T-helper 2 cell (primary cell): Measurements from ENCODE around the gene ALDH5A1.

Experiments
- DNase-seq, 5 experiments: peaks; one replicate each; pipeline versions ENCODE4 v3.0.0 to v3.0.0-alpha.2; 2012 to 2022
- total RNA-seq, 2 donors: gene quantifications; one replicate each; lab custom pipeline; 2026; lab: John Stamatoyannopoulos, UW

The ALDH5A1 gene
- 10.0 to 10.6 reads per million in 2 donors for total RNA-seq

GRCh38 chr6:24494821-24495795 lies at the start of gene ALDH5A1:
Gene ALDH5A1 (plus strand): TSS chr6:24494969. CDS start chr6:24494997, 28 bp downstream.
- peak; percentile 41 to 77 (median 70) for DNase-seq

- no peak for DNase-seq
These were observed 49.1 kb upstream of the ALDH5A1 start for GRCh38 chr6:24445704-24446103.

- no peak for DNase-seq
These were observed 48.1 kb upstream of the ALDH5A1 start for GRCh38 chr6:24446670-24447069.

DNA sequence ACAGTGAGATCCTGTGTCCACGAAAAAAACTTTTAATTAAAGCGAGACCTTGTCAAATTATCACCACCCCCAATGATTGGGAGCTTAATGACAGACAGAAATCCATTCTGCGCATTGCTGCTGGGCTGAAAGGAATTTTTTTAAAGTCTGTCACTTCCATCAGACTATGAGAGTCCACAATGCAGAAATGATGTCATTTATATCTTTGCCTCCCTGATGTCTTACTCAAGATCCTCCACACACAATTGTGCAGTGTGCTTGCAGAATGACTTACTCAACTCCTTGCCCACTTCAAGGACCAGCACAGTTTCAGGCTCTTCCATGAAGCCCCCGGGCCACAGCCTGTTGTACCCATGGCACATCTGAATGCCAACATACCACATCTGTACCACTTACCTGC lies 46.4 kb upstream of the ALDH5A1 start:
- no peak for DNase-seq

DNA sequence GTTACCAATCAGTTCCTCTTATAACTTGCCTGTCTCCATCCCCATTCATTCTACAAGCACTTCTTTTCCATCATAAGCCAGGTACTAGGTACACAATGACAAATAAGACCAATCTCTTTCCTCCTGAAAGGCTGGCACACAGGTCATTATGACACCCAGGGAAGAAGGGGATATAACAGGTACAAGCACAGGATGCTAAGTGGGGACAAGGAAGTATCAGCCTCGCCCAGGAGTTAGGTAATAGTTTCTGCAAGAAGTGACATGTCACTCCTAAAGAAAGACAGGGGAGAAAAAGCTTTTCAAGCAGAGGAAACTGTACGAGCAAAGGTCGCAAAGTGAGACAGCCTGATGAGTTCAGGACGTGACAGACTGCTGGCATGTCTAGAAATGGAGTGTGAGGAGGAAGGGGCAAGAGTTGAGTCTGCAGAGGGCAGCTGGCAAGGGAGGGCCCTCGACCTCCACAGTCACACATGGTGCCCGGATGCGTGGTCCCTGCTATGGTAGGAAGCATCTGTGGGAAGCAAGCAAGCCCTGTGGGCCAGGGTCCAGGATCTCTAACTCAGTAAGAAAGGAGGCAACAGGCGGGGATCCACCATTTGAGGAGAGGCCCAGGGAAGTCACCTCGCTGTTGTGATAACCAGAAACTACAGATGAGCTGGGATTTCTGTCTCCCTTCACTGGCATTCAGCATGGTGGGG lies 45.8 kb upstream of the ALDH5A1 start:
- DNase-seq, result no peak

DNA sequence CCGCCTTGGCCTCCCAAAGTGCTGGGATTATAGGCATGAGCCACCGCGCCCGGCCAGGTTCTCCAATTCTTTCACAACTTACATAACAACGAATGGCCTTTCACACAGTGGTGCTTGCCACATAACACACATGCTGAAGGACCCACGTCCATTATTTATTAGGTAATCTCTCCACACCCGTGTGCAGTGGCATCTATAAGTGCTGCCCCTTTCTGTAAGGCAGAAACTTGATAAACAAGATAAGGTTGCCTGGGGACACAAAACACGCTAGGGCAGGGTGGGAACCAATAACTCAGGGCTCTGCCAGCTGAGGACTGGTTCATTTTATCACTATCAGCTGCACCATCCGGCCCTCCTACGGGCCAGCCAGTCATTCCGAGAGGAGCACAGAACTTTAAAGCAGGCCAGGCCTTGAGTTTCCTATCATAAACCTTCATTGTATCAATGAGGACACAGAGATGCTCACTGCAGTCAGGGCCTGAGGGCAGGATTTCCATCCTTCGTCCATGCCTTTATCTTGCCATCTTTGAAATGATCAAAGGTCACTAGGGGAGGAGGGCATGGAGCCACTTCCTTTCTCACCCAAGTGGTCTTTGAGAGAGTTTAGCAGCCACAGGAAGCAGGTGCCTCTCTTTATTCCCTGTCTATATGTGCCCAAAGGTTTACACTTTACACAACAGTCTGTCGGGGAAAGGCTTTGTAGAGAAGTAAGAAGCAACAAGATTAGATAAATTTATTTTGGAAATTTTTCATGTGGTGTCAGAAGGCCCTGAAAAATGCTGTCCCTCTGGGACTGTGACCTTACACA lies 43.0 kb upstream of the ALDH5A1 start:
- DNase-seq, result peak in 1 of 5 experiments; percentile 50

- no peak for DNase-seq
These were observed 40.8 kb upstream of the ALDH5A1 start for GRCh38 chr6:24453921-24454320.

DNA sequence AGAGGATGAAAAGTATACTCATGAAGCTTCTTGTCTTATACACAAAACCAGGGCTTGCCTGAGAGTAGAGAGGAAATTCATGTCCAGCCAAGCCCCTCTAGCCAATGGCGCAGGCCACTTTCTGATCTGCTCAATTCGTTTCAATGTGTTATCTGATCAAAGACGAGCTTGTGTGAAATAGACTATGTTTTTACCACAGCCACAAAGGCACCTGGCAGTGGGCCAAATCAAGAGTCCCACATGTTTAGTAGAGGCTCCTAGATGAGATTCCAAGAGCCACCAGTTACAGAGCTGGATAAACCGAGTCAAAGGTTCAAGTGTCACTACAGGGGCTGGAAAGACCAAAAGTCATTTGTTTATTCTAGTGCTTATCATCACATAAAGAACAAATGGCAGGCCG lies 40.3 kb upstream of the ALDH5A1 start:
- DNase-seq, result peak in 1 of 5 experiments; percentile 37

DNA sequence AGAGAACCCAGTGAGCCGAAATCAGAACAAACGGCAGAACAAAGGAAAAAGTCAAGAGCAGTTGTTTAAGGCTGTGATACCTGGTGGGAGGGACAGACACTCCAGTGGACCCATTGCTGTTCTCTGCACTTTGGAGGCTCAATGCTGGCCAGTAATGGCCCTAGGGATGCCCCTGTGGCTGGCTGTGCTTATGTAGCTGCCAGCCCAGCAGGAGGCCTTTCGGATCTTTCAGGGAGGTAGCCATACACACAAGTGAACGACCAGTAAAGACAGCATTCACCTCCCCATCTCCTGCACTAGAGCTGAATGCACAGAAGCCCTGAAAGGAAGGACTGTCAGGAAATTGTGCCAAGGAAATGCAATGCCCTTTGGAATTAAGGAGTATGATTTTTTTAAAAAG lies 39.7 kb upstream of the ALDH5A1 start:
- no peak for DNase-seq

DNA sequence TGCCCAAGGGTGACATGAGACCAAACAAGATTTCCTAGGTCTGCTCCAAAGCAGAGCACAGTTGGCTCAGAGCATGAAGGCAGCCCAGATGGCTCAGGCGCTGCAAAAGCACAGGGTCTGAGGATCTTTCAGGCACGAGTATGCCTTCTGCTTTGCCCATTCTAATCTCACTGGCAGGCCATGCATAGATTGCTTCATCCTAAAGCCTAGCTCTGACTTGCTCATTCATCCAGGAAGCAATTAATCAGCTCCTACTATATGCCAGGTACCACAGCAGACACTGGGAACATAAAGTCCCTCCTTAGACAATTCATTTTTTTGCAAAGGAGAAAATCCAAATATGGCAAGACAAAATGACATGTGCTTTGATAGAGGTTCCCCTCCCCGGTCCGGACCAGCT lies 36.6 kb upstream of the ALDH5A1 start:
- DNase-seq, result no peak

DNA sequence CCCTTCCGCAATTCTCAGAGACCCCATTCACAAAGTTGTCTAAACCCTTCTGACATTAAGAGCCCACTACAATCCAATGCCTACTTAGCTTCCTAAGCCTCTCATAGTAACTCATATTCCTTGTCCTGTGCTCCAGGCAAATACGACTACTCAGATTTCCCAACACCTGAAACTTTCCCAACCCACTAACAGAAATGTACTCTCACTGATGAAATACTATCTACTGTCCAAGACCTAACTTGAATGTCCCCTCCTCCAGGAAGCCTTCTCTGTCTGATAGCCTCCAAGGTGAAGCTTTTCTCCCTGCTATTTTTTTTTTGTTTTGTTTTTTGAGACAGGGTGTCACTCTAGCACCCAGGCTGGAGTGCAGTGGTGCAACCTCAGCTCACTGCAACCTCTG lies 35.8 kb upstream of the ALDH5A1 start:
- DNase-seq, result no peak

DNA sequence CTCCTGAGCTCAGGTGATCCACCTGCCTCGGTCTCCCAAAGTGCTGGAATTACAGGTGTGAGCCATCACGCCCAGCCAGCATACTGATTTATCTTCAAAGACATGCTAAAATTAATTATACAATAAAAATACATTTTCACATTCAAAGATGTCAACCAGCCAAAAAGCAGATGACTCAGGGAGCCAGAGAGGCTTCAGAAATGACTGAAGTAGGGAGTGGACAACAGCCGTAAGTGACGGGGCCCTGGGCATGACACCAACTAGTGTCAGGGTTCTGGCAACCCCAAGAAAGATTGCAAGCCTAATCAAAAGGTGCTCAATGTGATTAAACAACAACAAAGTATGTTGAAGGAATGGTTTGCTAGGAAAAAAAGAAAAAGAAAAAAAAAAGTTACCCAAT lies 33.8 kb upstream of the ALDH5A1 start:
- no peak for DNase-seq

DNA sequence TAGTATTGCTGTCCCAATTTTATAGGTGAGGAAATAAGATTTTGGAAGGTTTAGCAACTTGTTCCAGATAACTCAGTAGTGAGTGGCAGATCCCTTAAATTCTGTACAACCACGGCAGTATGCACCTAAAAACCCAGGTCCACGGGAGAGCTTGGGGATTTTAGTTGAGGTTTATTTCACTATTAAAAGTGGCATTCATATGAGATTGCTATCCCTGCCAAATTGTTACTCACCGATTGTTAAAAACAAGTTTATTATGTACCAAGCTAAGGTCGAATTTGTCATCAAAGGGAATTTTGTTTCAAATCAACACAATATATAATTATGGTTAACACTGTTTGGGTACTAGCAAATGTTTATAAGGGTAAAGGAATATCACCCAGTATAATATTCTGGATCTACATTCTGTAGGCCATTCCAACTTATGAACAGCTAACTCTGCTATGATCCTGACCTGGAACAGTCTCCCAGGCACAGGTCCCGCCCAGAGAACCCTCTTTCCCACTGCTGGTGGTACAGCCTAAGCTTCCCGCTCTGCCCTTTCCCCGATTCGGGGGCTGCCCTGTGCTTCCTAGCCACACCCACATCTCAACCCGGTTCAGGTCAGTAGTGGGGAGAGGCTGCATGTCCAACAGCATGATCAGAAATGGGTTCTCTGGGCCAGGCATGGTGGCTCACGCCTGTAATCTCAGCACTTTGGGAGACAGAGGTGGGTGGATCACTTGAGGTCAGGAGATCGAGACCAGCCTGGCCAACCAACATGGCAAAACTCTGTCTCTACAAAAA lies 30.3 kb upstream of the ALDH5A1 start:
- no peak for DNase-seq

- no peak for DNase-seq
These were observed 25.0 kb upstream of the ALDH5A1 start for GRCh38 chr6:24469811-24470210.

GRCh38 chr6:24472181-24472580 lies 22.6 kb upstream of the ALDH5A1 start:
- no peak for DNase-seq

DNA sequence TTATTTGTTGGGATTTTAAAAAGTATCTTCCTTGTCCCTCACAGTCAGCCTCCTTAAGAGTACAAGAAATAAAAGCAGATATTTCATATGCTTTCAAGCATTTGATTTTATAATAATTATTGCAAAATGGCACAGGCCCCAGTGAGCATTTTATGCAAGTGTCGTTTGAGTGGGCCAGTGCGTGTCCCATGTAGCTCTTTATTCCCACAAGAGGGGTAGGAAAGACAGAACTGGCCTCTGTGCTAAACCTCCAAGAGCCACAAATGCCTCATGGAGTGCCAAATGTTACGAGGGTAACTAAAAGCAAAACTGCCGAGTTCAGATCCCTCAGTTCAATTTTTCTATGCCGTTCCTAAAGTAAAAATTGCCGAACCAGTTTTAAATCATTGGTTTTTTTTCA lies 18.1 kb upstream of the ALDH5A1 start:
- DNase-seq, result no peak

- no peak for DNase-seq
These were observed 17.7 kb upstream of the ALDH5A1 start for GRCh38 chr6:24477070-24477469.

- no peak for DNase-seq
These were observed 15.9 kb upstream of the ALDH5A1 start for GRCh38 chr6:24478903-24479302.

DNA sequence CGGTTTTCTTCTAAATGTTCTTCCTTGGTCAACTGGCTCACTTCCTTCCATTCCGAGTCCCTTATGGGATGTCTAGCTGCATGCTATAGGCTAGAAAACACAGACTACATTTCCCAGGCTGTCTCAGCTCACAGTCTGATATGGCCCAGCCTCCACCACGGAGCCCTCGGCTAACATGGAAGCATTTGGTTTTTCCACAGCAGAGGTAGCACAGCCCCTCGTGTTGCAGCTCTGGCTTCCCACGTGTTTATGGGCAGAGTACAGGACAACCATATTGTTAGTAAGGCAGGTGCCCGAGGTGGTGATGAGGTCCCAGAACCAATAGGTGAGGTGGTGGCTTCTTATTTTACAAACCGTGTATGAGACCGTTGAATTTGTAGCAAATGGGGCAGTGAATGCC lies 14.1 kb upstream of the ALDH5A1 start:
- DNase-seq, result no peak

- no peak for DNase-seq
These were observed 13.3 kb upstream of the ALDH5A1 start for GRCh38 chr6:24481449-24481848.

DNA sequence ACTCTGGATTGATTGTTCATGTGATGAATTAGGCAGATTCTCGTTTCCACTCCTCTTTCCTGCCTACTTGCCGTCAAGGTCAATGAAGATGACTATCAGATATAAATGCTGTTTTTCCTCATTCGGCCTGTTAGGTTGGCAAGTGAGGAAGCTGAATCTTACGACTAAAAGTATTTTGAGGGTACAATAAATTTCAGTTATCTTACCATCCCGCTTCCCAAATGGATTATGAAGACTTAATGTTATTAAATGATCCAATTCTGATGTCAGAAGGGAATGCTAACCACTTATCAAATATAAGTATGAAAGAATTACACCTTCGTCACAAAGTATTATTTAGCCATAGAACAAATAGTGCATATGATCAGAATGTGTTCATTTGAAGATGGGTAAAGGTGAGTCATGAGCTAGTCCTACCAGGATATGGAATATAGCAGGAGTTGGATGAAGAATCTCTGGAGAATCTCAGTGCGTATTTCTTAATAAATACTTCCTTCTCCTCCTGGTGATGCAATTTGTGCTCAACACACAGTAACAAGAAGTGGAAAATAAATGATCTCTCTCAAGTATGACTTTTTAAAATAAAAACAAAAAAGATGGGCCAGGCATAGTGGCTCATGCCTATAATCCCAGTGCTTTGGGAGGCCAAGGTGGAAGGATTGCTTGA lies 10.0 kb upstream of the ALDH5A1 start:
- DNase-seq, result no peak

DNA sequence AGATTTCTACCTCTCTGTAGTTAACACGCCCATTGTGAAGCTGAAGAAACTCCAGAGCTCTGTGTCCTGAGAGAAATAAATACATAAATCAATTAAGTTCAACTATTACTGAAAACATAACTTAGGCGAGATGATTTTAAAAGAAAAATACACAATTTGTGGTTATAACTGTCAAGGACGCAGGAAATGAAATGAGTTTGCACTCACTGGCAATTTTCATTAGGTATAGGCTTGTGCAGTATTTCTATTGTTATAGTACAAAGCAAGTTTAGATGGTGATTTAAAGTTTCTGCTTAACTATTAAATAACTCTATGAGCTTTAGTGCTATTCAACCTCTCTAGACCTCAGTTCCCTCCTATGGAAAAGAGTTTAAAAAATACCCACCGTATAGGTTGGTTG lies 8.7 kb upstream of the ALDH5A1 start:
- peak in 1 of 5 experiments; percentile 28 for DNase-seq
